Subcutaneous abdominal adipose tissue (tissue), 5 donors: Measurements from ENCODE around the gene IGDCC3.

Experiments used
- H3K27ac ChIP-seq: one replicate; pipeline ENCODE4 v1.7.0; 2013; ENCODE audit warnings: low read depth, mild to moderate bottlenecking, inconsistent platforms, low read length, moderate library complexity
- H3K27me3 ChIP-seq, 5 donors: one replicate each; pipeline ENCODE4 v1.7.0; 2013; ENCODE audit warnings: low read length in 5 of 5, inconsistent platforms in 1 of 5; ENCODE audit not compliant: control insufficient read depth in 5 of 5, insufficient read depth in 4 of 5
- H3K36me3 ChIP-seq, 5 donors: one replicate each; pipeline ENCODE4 v1.7.0; 2013; ENCODE audit warnings: low read length in 5 of 5; ENCODE audit not compliant: control insufficient read depth in 5 of 5, insufficient read depth in 5 of 5
- H3K4me1 ChIP-seq, 5 donors: one replicate each; pipeline ENCODE4 v1.7.0; 2013; ENCODE audit warnings: low read length in 5 of 5, mild to moderate bottlenecking in 3 of 5, moderate library complexity in 1 of 5; ENCODE audit not compliant: control insufficient read depth in 5 of 5, insufficient read depth in 5 of 5
- H3K4me3 ChIP-seq, 5 donors: one replicate each; pipeline ENCODE4 v1.7.0; 2013; ENCODE audit warnings: low read length in 5 of 5, low read depth in 1 of 5
- H3K9ac ChIP-seq, 5 donors: one replicate each; pipeline ENCODE4 v1.7.0; 2013; ENCODE audit warnings: low read length in 5 of 5, mild to moderate bottlenecking in 4 of 5, moderate library complexity in 3 of 5
- H3K9me3 ChIP-seq, 5 donors: one replicate each; pipeline ENCODE4 v1.7.0; 2013; ENCODE audit warnings: low read length in 5 of 5; ENCODE audit not compliant: control insufficient read depth in 5 of 5
- donor health status: healthy.
- donor health status: healthy.
- donor health status: healthy.
- donor health status: healthy.
- donor health status: healthy.

IGDCC3 gene

DNA sequence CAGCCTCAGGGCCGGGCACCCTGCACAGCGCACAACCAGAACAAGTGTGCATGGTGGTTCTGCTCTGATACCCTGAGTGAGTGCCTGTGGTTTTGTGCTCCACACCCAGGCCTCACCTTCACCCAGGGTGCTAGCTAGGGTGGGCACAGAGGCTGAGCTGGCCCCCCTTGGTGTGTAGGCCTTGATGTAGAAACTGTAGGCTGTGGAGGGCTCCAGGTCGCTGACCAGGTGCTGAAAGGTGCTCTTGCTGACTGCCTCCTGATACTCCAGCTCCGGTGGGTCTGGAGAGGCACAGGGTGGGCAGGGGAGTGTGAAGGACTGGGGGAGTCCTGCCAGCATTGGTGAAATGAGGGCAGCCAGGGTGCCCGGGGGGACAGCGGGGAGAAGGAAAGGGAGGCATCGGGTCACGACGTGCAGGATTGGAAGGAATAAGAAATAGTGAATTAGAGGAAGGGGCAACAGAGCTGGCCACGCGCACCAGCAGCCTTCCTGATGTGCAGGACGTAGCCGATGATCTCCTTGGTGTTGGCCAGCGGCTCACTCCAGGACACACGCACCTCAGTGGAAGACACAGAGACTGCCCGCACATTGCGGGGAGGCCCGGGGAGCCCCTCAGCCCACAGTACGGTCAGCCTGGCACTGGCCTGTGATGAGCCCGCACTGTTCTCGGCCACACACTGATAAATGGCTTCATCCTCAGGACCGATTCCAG is 46.7 kb downstream of the IGDCC3 start:
- peaks cover 0 to 15% (median 14%) of the 10 kb centered on the region in 5 donors for H3K27me3 ChIP-seq
- H3K36me3 ChIP-seq: no peaks in the 10 kb centered on the region
- no peak overlapping the region for H3K27ac ChIP-seq
- H3K4me3 ChIP-seq: no peak overlapping the region
- H3K9ac ChIP-seq: no peak overlapping the region
- H3K9me3 ChIP-seq: no peaks in the 10 kb centered on the region
- H3K4me1 ChIP-seq: peaks cover 0 to 4% (median 3%) of the 10 kb centered on the region in 5 donors

DNA sequence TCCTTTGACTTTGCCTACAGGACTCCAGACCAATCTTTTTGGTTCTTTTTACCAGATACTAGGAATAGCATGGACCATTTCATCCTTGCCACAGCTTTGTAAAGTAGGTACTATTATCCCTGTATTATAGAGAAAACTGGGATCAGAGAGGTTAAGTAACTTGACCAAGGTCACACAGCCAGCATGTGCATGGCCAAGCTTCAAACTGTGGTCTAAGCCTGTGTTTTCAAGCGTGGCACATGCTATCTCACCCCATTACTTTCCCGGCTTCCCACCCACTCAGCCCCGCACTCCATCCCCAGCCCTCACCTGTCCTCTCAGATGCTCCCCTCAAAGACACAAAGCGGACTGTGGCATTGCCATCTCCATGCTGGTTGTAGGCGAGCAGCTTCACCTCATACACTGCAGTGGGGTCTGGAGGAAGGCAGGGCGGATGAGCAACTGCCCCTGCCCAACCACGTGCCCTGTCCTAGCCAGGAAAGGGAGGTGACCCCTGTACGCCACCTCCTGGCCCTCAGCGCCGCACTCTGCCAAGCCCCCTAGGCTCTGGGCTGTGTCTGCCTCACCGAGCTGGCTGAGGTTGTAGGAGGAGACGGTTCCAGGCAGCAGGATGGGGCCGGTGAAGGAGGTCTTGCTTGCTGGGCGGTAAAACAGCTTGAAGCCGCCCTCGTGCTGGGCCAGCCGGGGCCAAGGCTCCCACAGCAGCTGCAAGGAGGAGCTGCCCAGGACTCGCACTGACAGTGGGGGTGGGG is 47.6 kb downstream of the IGDCC3 start:
- Histone ChIP-seq H3K9ac (no peak overlapping the region), H3K36me3 (no peaks in the 10 kb centered on the region)

DNA sequence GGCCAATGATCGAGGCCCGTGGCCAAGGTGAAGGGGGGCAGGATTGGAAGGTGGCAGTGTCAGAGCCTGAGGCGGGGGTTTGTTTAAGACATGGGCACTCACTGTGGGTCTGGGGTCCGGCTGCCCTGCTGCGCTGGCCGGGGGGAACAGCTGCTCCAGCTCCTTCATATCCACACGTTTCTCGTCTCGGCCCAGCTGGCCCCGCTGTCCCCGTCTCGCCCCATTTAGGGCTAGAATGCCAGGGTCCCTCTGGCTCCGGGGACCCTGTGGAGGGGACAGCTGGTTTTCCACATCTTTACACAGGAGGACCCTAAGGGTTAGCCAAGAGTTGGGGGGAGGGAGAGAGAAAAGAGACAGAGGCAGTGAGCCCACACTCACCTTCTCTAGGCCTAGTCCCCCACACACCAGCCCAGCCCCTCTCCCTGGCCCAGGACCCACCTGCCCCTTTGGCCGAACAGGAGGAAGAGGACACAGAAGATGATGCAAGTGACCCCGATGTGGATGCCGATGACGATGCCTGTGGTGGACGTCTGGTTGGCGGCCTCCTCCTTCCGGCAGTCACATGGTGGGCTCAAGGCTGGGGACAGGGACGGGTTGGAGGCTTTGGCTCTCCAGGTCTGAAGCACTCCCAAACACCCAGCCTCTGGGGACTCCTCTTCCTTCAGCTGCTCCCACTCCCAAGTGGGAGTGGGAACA is 48.4 kb downstream of the IGDCC3 start:
- H3K27ac ChIP-seq: no peak overlapping the region
- H3K4me1 ChIP-seq: peaks cover 0 to 8% (median 4%) of the 10 kb centered on the region in 5 donors
- no peaks in the 10 kb centered on the region for H3K9me3 ChIP-seq
- H3K4me3 ChIP-seq: no peak overlapping the region
- no peak overlapping the region for H3K9ac ChIP-seq
- no peaks in the 10 kb centered on the region for H3K36me3 ChIP-seq
- H3K27me3 ChIP-seq: peaks cover 0 to 14% (median 4%) of the 10 kb centered on the region in 5 donors

More for the DNA sequence above, 47.6 kb downstream of the IGDCC3 start:
- Histone ChIP-seq H3K4me3 (no peak overlapping the region), H3K4me1 (peaks cover 0 to 8% (median 4%) of the 10 kb centered on the region in 5 donors), H3K27me3 (peaks cover 0 to 15% (median 8%) of the 10 kb centered on the region in 5 donors), H3K27ac (no peak overlapping the region), H3K9me3 (no peaks in the 10 kb centered on the region)

DNA sequence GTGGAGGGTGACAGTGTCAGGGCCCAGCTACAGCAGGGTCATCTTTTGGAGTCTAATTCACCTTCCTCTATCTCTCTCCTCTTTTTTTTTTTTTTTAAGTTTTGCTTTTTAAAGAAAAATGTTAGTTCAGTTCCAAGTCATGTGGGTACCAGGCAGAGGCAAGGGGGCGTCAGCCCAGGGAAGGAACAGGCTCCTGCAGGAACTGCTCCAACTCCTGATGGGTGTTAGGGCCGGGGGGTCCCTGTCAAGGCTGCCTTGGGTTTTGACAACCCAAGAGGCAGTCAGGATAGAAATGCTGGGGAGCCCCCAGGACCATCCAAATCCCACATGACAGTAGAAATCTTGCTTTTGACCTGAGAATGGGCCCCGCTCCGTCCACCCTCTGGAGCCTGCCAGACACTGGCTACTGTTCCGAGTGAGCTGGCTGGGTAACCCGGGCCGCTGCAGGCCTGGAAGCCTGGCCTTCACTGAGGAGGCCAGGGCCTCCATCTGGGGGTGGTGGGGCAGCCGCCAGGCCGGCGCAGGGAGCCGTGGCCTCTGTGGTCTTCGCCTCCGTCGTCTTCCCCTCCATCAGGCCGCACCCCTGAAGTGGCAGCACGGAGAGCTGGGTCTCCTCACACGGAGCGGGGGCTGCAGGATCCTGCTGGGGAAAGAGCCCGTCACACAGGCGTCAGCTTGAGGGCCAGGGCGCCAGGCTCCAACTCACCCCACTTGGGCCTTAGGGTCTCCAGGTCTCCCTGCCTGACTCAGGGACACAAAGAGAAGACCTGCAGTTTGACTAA is 49.1 kb downstream of the IGDCC3 start:
- Histone ChIP-seq H3K9ac (no peak overlapping the region), H3K4me1 (peaks cover 0 to 8% (median 4%) of the 10 kb centered on the region in 5 donors), H3K27ac (no peak overlapping the region), H3K9me3 (no peaks in the 10 kb centered on the region), H3K27me3 (peaks cover 0 to 10% (median 4%) of the 10 kb centered on the region in 5 donors), H3K4me3 (no peak overlapping the region), H3K36me3 (no peaks in the 10 kb centered on the region)

DNA sequence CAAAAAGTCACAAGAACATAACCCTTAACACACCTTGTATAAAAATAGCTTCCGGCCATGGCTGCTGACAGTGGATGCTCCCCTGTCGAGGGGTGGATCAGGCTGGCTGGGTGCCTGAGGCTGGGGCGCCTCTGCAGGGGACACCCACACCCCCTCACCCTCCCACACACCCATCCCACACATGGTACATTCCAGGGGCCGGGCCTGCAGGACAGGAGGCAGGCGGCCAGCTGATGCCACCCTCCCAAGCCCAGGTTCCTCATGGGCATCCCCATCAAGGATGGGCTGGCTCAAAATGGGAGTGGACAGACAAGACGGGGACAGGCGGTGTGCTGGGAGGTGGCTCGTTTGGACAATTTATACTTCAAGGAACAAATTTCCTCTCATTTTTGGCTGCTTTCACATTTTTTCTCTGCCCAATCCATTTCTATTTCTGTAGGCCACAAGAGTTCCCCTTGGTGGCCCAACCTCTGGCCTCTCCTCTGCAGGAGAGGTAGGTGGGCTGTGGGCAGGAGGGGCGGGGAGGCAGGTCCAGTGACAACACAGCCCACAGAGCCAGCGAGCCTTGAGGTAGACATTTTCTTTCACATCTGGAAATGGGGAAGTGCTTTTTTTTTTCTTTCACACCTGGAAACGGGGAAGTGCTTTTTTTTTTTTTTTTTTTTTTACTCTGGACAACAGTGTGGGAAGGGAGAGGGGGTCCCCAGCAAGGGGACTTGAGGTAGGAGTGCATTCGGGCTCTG is 50.0 kb downstream of the IGDCC3 start:
- no peaks in the 10 kb centered on the region for H3K9me3 ChIP-seq
- no peak overlapping the region for H3K9ac ChIP-seq
- no peak overlapping the region for H3K4me3 ChIP-seq
- peaks cover 0 to 11% (median 4%) of the 10 kb centered on the region in 5 donors for H3K27me3 ChIP-seq
- no peaks in the 10 kb centered on the region for H3K36me3 ChIP-seq
- H3K4me1 ChIP-seq: peaks cover 0 to 8% (median 4%) of the 10 kb centered on the region in 5 donors
- H3K27ac ChIP-seq: no peak overlapping the region

DNA sequence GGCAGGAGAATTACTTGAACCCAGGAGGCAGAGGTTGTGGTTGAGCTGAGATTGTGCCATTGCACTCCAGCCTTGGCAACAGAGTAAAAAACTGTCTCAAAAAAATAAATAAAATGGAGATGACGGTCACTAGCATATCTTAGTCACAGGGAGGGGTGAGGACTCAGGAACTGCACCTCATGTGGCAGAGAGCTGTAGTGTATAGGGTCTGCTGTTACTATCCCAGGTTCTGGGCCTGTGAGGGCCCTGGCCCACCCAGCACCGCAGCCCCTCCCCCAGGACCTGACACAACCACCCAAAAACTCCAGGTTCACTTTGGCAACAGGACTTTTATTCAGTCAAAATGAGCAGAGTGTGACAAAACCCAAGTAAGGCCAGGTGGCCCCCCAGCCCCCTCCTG is 51.0 kb downstream of the IGDCC3 start:
- Histone ChIP-seq H3K9me3 (no peaks in the 10 kb centered on the region), H3K4me1 (peaks cover 0 to 8% (median 4%) of the 10 kb centered on the region in 5 donors), H3K27ac (no peak overlapping the region), H3K36me3 (no peaks in the 10 kb centered on the region), H3K4me3 (no peak overlapping the region), H3K9ac (no peak overlapping the region), H3K27me3 (peaks cover 0 to 13% (median 4%) of the 10 kb centered on the region in 5 donors)

DNA sequence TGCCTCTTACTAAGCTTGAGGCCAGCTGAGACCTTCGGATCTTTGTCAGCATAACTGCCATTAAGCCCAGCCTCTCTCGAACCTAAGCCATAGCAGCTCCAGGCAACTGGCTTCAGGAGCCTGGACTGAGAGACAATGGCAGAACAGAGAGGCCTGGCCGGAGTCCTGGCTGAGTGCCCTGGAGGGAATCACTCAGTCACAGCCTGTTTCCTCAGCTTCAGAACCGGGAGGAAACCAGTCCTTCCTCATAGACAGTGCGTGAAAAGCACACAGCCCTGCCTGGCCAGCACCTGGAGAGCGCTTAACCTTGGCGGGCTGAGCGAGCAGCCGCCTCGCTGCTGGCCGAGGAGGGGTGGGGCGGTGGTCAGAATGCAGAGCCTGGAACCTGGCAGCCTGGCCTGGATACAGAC is 51.7 kb downstream of the IGDCC3 start:
- Histone ChIP-seq H3K27ac (no peak overlapping the region), H3K27me3 (peaks cover 0 to 15% (median 4%) of the 10 kb centered on the region in 5 donors), H3K4me3 (no peak overlapping the region), H3K9me3 (no peaks in the 10 kb centered on the region), H3K9ac (peak overlapping the region in 1 of 5 donors; percentile 4), H3K36me3 (no peaks in the 10 kb centered on the region), H3K4me1 (peaks cover 0 to 8% (median 4%) of the 10 kb centered on the region in 5 donors)

DNA sequence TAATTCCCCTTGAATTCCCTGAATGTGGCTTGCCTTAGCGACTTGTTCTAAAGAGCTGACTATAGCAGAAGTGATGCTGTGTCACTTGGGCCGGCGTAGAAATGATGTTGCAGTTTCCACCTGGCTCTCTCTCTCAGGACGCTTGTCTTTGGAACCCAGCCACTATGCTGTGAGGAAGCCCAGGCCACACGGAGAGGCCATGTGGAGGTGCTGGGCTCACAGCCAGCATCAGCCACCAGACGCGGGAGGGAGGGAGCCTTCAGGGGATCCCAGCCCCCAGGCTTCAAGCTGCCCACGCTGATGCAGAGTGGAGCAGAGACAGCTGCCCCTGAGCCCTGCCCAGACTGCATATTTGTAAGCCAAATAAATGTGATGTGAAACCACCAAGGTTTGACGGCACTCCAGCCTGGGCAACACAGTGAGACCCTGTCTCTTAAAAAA is 54.7 kb downstream of the IGDCC3 start:
- no peak overlapping the region for H3K9ac ChIP-seq
- no peaks in the 10 kb centered on the region for H3K9me3 ChIP-seq
- peaks cover 0 to 8% (median 3%) of the 10 kb centered on the region in 5 donors for H3K27me3 ChIP-seq
- H3K4me3 ChIP-seq: no peak overlapping the region
- H3K36me3 ChIP-seq: no peaks in the 10 kb centered on the region
- H3K4me1 ChIP-seq: peaks cover 0 to 8% (median 4%) of the 10 kb centered on the region in 5 donors
- H3K27ac ChIP-seq: no peak overlapping the region

DNA sequence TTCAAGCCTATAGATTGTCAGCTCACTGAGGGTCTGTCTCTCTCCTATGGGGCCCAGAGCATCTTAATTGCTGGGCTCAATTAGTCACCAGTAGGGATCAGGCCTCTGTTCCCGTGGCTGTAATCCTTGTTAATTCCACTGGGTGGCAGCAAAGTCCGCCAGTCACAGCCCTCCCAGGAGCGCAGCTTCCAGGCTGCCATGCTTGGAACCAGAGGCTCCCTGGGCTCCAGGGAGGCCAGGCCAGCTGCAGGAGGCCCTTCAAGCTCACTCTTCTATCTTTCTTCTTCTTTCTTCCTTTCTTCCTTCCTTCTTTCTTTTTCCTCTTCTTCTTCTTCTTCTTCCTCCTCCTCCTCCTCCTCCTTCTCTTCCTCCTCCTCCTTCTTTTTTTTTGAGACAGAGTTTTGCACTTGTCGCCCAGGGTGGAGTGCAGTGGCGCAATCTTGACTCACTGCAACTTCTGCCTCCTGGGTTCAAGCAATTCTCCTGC is 58.9 kb downstream of the IGDCC3 start:
- Histone ChIP-seq H3K4me3 (no peak overlapping the region), H3K36me3 (no peaks in the 10 kb centered on the region), H3K9ac (no peak overlapping the region), H3K9me3 (no peaks in the 10 kb centered on the region), H3K4me1 (no peaks in the 10 kb centered on the region), H3K27ac (no peak overlapping the region), H3K27me3 (peaks cover 0 to 8% (median 3%) of the 10 kb centered on the region in 5 donors)
